ENCODE measurements around the gene MTMR3.

- TF ChIP-seq, protein P1, sequence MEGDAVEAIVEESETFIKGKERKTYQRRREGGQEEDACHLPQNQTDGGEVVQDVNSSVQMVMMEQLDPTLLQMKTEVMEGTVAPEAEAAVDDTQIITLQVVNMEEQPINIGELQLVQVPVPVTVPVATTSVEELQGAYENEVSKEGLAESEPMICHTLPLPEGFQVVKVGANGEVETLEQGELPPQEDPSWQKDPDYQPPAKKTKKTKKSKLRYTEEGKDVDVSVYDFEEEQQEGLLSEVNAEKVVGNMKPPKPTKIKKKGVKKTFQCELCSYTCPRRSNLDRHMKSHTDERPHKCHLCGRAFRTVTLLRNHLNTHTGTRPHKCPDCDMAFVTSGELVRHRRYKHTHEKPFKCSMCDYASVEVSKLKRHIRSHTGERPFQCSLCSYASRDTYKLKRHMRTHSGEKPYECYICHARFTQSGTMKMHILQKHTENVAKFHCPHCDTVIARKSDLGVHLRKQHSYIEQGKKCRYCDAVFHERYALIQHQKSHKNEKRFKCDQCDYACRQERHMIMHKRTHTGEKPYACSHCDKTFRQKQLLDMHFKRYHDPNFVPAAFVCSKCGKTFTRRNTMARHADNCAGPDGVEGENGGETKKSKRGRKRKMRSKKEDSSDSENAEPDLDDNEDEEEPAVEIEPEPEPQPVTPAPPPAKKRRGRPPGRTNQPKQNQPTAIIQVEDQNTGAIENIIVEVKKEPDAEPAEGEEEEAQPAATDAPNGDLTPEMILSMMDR (conservative IDR thresholded peaks at IDR 0.05; ENCODE audit: low read length): no peak
- TF ChIP-seq EZH2phosphoT487 (IDR thresholded peaks at IDR 0.05; ENCODE audit: borderline replicate concordance, low read depth, low read length): no peak
Observed at GRCh38 chr22:30008401-30008800, 125.4 kb downstream of the MTMR3 start.

Measured in OCI-LY7 (cell line).